Trophoblast cell (in vitro differentiated cells and primary cell): ENCODE measurements around the gene CELA3A. TPM values are rescaled to one million over a fixed set of nuclear protein-coding genes. Genes with fewer than 3 reads are reported as not detected.

Experiments
- DNase-seq, 2 donors: peaks; one replicate each; pipeline ENCODE4 v3.0.0-alpha.2; 2016
- H2AFZ ChIP-seq: 2 replicates; pipeline ENCODE4 v1.6.1; 2013; ENCODE audit warnings: low read length, moderate library complexity, mild to moderate bottlenecking; ENCODE audit not compliant: insufficient read depth, poor library complexity
- H2AK5ac ChIP-seq: 2 replicates; pipeline ENCODE4 v1.6.1; 2013; ENCODE audit warnings: mild to moderate bottlenecking, low read length
- H2BK120ac ChIP-seq: 2 replicates; pipeline ENCODE4 v1.6.1; 2013; ENCODE audit warnings: low read length, mild to moderate bottlenecking, moderate library complexity; ENCODE audit not compliant: insufficient read depth, poor library complexity
- H2BK12ac ChIP-seq: 2 replicates; pipeline ENCODE4 v1.6.1; 2013; ENCODE audit warnings: mild to moderate bottlenecking, low read length, moderate library complexity
- H2BK5ac ChIP-seq: 2 replicates; pipeline ENCODE4 v1.6.1; 2013; ENCODE audit warnings: low read length, low read depth, moderate library complexity, mild to moderate bottlenecking; ENCODE audit not compliant: poor library complexity
- H3K14ac ChIP-seq: 2 replicates; pipeline ENCODE4 v1.6.1; 2013; ENCODE audit warnings: mild to moderate bottlenecking, low read length
- H3K18ac ChIP-seq: 2 replicates; pipeline ENCODE4 v1.6.1; 2013; ENCODE audit warnings: mild to moderate bottlenecking, low read length
- H3K23ac ChIP-seq: 2 replicates; pipeline ENCODE4 v1.6.1; 2013; ENCODE audit warnings: low read length
- H3K27ac ChIP-seq: 2 replicates; pipeline ENCODE4 v1.5.1; 2013; ENCODE audit warnings: low read depth, mild to moderate bottlenecking, inconsistent platforms, low read length, moderate library complexity
- H3K27me3 ChIP-seq: 2 replicates; pipeline ENCODE4 v1.6.1; 2013; ENCODE audit warnings: inconsistent platforms, mild to moderate bottlenecking, low read length, moderate library complexity; ENCODE audit not compliant: insufficient read depth
- H3K36me3 ChIP-seq, 2 experiments: 1 replicate in 1 of 2; 2 replicates in 1 of 2; pipeline ENCODE4 v1.6.1; 2013; ENCODE audit warnings: low read length in 2 of 2, mild to moderate bottlenecking in 2 of 2, moderate library complexity in 1 of 2; ENCODE audit not compliant: insufficient read depth in 2 of 2, control insufficient read depth in 1 of 2
- H3K4ac ChIP-seq: 2 replicates; pipeline ENCODE4 v1.6.1; 2013; ENCODE audit warnings: low read depth, mild to moderate bottlenecking, low read length, moderate library complexity
- H3K4me1 ChIP-seq, 2 experiments: 1 replicate in 1 of 2; 2 replicates in 1 of 2; pipeline ENCODE4 v1.6.1; 2013; ENCODE audit warnings: low read length in 2 of 2, mild to moderate bottlenecking in 2 of 2, moderate library complexity in 1 of 2; ENCODE audit not compliant: insufficient read depth in 2 of 2, control insufficient read depth in 1 of 2
- H3K4me2 ChIP-seq: 2 replicates; pipeline ENCODE4 v1.6.1; 2013; ENCODE audit warnings: inconsistent platforms, mild to moderate bottlenecking, low read length, moderate library complexity
- H3K4me3 ChIP-seq: 2 replicates; pipeline ENCODE4 v1.5.1; 2013; ENCODE audit warnings: mild to moderate bottlenecking, low read depth, low read length, inconsistent platforms
- H3K79me1 ChIP-seq: one replicate; pipeline ENCODE4 v1.6.1; 2013; ENCODE audit warnings: low read length
- H3K79me2 ChIP-seq: 2 replicates; pipeline ENCODE4 v1.6.1; 2013; ENCODE audit warnings: low read length, mild to moderate bottlenecking; ENCODE audit not compliant: control insufficient read depth, insufficient read depth, poor library complexity
- H3K9ac ChIP-seq: 2 replicates; pipeline ENCODE4 v1.6.1; 2013; ENCODE audit warnings: mild to moderate bottlenecking, low read length
- H3K9me3 ChIP-seq: 2 replicates; pipeline ENCODE4 v1.6.1; 2013; ENCODE audit warnings: low read depth, mild to moderate bottlenecking, control low read depth, inconsistent platforms, low read length; ENCODE audit not compliant: insufficient read depth
- H4K12ac ChIP-seq: 2 replicates; pipeline ENCODE4 v1.6.1; 2013; ENCODE audit warnings: low read depth, mild to moderate bottlenecking, low read length, moderate library complexity
- H4K8ac ChIP-seq: 2 replicates; pipeline ENCODE4 v1.6.1; 2013; ENCODE audit warnings: low read depth, mild to moderate bottlenecking, low read length, moderate library complexity
- H4K91ac ChIP-seq: one replicate; pipeline ENCODE4 v1.6.1; 2013; ENCODE audit warnings: low read depth, mild to moderate bottlenecking, low read length, moderate library complexity
- WGBS: extraction: QIAGEN DNeasy Blood & Tissue Kit; methylation state at CpG from one replicate; pipeline ENCODE4 v1.1.7; 2013; ENCODE audit warnings: missing lambda C conversion rate; ENCODE audit not compliant: insufficient read length, insufficient coverage; ENCODE audit errors: extremely low coverage; 5-methylcytosine and 5-hydroxymethylcytosine counted together
- polyA plus RNA-seq: library from polyadenylated mRNA; stranded (reverse); fragments of 200-250 nt; gene quantifications from 2 replicates; pipeline ENCODE4 v1.2.3, GENCODE V29; 2013

The CELA3A gene
- polyA plus RNA-seq: not detected in 2 replicates

- H3K4ac ChIP-seq: no peak within 1 kb of the TSS
- no peak within 1 kb of the TSS for H2BK120ac ChIP-seq
- H3K23ac ChIP-seq: no peak within 1 kb of the TSS
- H4K8ac ChIP-seq: no peak within 1 kb of the TSS
- H3K14ac ChIP-seq: no peak within 1 kb of the TSS
- no peak within 1 kb of the TSS for H3K4me3 ChIP-seq
- H3K36me3 ChIP-seq: no peaks in the 10 kb centered on the region
- WGBS: no CpG with 5 or more reads among the region's 5 CpGs
- no peak within 1 kb of the TSS for H2AK5ac ChIP-seq
- H3K4me2 ChIP-seq: no peak within 1 kb of the TSS
- H3K27me3 ChIP-seq: no peaks in the 10 kb centered on the region
- H3K18ac ChIP-seq: no peak within 1 kb of the TSS
- H3K4me1 ChIP-seq: peaks cover 3% of the 10 kb centered on the region in 2 experiments
- H3K9ac ChIP-seq: no peak within 1 kb of the TSS
- H4K12ac ChIP-seq: no peak within 1 kb of the TSS
- no peak within 1 kb of the TSS for H3K27ac ChIP-seq
- no peaks in the 10 kb centered on the region for H3K79me1 ChIP-seq
- H2AFZ ChIP-seq: no peak within 1 kb of the TSS
- H4K91ac ChIP-seq: no peak within 1 kb of the TSS
- no peaks in the 10 kb centered on the region for H3K9me3 ChIP-seq
- DNase-seq: no peak
- no peaks in the 10 kb centered on the region for H3K79me2 ChIP-seq
- no peak within 1 kb of the TSS for H2BK5ac ChIP-seq
- H2BK12ac ChIP-seq: no peak within 1 kb of the TSS
Measured at GRCh38 chr1:22001409-22001808, at the start of gene CELA3A. Gene CELA3A (plus strand): TSS chr1:22001657. CDS start chr1:22001675, 18 bp downstream.

- WGBS: no CpG with 5 or more reads among the region's 6 CpGs
- Histone ChIP-seq H3K9me3 (no peaks in the 10 kb centered on the region), H3K23ac (no peak overlapping the region), H3K14ac (no peak overlapping the region), H3K18ac (no peak overlapping the region), H3K79me2 (peaks cover 4% of the 10 kb centered on the region), H4K8ac (no peak overlapping the region), H3K27ac (no peak overlapping the region), H3K79me1 (peaks cover 18% of the 10 kb centered on the region), H3K4me3 (no peak overlapping the region), H3K27me3 (no peaks in the 10 kb centered on the region), H2AK5ac (no peak overlapping the region), H2BK12ac (peak overlapping the region; percentile 5), H3K4me2 (no peak overlapping the region), H2BK5ac (no peak overlapping the region), H4K91ac (no peak overlapping the region), H4K12ac (no peak overlapping the region), H2BK120ac (no peak overlapping the region), H2AFZ (no peak overlapping the region), H3K4me1 (peaks cover 21 to 24% of the 10 kb centered on the region in 2 experiments), H3K9ac (no peak overlapping the region), H3K4ac (no peak overlapping the region), H3K36me3 (no peaks in the 10 kb centered on the region)
- DNase-seq: peak in 1 of 2 donors; percentile 30
Measured at GRCh38 chr1:21952786-21953520, 48.5 kb upstream of the CELA3A start.

DNA sequence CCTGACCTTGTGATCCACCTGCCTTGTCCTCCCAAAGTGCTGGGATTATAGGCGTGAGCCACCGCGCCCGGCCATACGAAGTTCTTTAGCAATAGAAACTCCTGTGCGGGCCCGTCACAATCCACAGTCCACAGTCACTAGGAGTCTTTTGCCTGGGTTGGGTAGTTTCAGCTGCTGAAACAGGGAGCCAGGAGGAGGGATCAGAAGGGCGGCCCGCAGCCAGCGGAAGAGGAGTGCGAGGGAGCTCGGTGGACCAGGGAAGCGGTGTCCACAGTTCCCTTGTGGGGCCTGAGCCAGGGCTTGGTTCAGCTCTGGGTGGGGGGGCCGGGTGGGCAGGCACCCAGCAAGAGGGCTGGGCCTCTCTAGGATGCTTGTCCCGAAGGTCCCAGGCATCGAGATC is 46.4 kb upstream of the CELA3A start:
- no CpG with 5 or more reads among the region's 16 CpGs for WGBS
- peak overlapping the region; percentile 96 for H2BK120ac ChIP-seq
- H2BK5ac ChIP-seq: peak overlapping the region; percentile 92
- no peak overlapping the region for H3K23ac ChIP-seq
- H2BK12ac ChIP-seq: peak overlapping the region; percentile 82
- H4K91ac ChIP-seq: peak overlapping the region; percentile 97
- H2AFZ ChIP-seq: no peak overlapping the region
- no peaks in the 10 kb centered on the region for H3K27me3 ChIP-seq
- H3K9me3 ChIP-seq: no peaks in the 10 kb centered on the region
- no peak overlapping the region for H3K4me2 ChIP-seq
- H3K4me1 ChIP-seq: peaks cover 21 to 25% of the 10 kb centered on the region in 2 experiments
- H4K8ac ChIP-seq: peak overlapping the region; percentile 72
- no peak overlapping the region for H3K4me3 ChIP-seq
- H3K79me1 ChIP-seq: peaks cover 20% of the 10 kb centered on the region
- peak overlapping the region; percentile 4 for H2AK5ac ChIP-seq
- no peak overlapping the region for H3K4ac ChIP-seq
- H3K36me3 ChIP-seq: no peaks in the 10 kb centered on the region
- H3K27ac ChIP-seq: no peak overlapping the region
- peak overlapping the region; percentile 12 for H3K18ac ChIP-seq
- peak; percentile 77 to 82 for DNase-seq
- no peak overlapping the region for H3K9ac ChIP-seq
- H3K79me2 ChIP-seq: peaks cover 4% of the 10 kb centered on the region
- peak overlapping the region; percentile 83 for H3K14ac ChIP-seq
- H4K12ac ChIP-seq: peak overlapping the region; percentile 39

DNA sequence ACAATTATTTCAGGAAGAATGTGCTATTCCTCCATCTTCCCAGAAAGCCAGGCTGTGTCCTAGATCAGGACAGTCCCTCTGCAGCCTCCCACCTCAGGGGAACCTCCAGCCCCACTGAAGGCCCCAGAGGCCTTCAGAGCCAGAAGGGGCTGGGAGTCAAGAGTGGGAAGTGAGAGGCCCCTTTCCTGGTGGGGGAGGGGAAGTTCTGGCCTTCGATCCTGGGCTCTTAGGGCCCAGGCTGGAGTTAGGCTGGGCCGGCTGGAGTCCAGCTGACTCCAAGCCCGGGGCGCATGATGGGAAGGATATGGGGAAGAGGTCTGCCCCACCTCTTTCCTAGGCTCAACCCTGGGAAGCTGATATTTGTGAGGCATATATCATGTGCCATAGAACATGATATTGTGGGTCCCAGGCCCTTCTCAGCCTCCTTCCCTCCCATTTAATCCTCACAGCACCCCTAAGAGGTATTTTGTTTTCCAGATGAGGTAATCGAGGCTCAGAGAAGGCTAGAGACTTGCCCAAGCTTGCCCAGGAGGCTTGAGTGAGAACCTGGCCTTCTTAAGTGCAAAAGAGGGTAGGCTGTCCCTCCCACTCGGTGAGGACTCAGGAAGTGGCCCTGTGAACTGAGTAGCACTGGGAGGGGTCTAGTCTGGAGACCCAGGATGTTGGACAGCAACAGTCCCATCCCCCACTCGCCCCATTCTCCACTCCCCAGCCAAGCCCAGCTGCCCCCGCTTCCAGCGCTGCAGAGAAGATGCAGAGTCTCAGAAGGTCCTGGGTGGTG is 45.8 kb upstream of the CELA3A start:
- peak overlapping the region; percentile 58 for H2AFZ ChIP-seq
- no CpG with 5 or more reads among the region's 9 CpGs for WGBS
- peak overlapping the region; percentile 85 for H2BK12ac ChIP-seq
- H3K4me1 ChIP-seq: peaks cover 21 to 25% of the 10 kb centered on the region in 2 experiments
- peaks cover 4% of the 10 kb centered on the region for H3K79me2 ChIP-seq
- H4K12ac ChIP-seq: peak overlapping the region; percentile 39
- no peak overlapping the region for H3K4me3 ChIP-seq
- peak overlapping the region; percentile 97 for H4K91ac ChIP-seq
- H3K27ac ChIP-seq: peak overlapping the region; percentile 29
- H3K27me3 ChIP-seq: no peaks in the 10 kb centered on the region
- H2BK5ac ChIP-seq: peak overlapping the region; percentile 92
- peak overlapping the region; percentile 93 for H3K4ac ChIP-seq
- no peak overlapping the region for H3K9ac ChIP-seq
- H3K9me3 ChIP-seq: no peaks in the 10 kb centered on the region
- H3K4me2 ChIP-seq: no peak overlapping the region
- no peak overlapping the region for H3K23ac ChIP-seq
- H2AK5ac ChIP-seq: peak overlapping the region; percentile 91
- H3K14ac ChIP-seq: peak overlapping the region; percentile 83
- H3K79me1 ChIP-seq: peaks cover 20% of the 10 kb centered on the region
- H3K36me3 ChIP-seq: no peaks in the 10 kb centered on the region
- peak overlapping the region; percentile 72 for H4K8ac ChIP-seq
- H2BK120ac ChIP-seq: peak overlapping the region; percentile 96
- peak in 1 of 2 donors; percentile 44 for DNase-seq
- peak overlapping the region; percentile 83 for H3K18ac ChIP-seq
